ENCODE results near the gene AIFM3. TPM values are rescaled to one million over a fixed set of nuclear protein-coding genes. Genes with fewer than 3 reads are reported as not detected.

Gene AIFM3
- total RNA-seq, 4 donors from 2014 or later, result 0.11 to 2.0 (median 0.80) TPM

GRCh38 chr22:21028277-21029251, 61.5 kb downstream of the AIFM3 start:
- TF ChIP-seq, protein P1, sequence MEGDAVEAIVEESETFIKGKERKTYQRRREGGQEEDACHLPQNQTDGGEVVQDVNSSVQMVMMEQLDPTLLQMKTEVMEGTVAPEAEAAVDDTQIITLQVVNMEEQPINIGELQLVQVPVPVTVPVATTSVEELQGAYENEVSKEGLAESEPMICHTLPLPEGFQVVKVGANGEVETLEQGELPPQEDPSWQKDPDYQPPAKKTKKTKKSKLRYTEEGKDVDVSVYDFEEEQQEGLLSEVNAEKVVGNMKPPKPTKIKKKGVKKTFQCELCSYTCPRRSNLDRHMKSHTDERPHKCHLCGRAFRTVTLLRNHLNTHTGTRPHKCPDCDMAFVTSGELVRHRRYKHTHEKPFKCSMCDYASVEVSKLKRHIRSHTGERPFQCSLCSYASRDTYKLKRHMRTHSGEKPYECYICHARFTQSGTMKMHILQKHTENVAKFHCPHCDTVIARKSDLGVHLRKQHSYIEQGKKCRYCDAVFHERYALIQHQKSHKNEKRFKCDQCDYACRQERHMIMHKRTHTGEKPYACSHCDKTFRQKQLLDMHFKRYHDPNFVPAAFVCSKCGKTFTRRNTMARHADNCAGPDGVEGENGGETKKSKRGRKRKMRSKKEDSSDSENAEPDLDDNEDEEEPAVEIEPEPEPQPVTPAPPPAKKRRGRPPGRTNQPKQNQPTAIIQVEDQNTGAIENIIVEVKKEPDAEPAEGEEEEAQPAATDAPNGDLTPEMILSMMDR (IDR thresholded peaks at IDR 0.05), result no peak
- TF ChIP-seq POLR2A (IDR thresholded peaks at IDR 0.05), result no peak
- intact Hi-C loops (cut with DNase I), result no loop called here
- Histone ChIP-seq H3K4me1 (peaks cover 4 to 16% of the 10 kb centered on the region in 2 donors), H3K4me3 (replicated peaks in 1 of 3) (no peak overlapping the region), H3K27me3 (no peaks in the 10 kb centered on the region), H3K9me3 (no peaks in the 10 kb centered on the region), H3K27ac (no peak overlapping the region), H3K36me3 (no peaks in the 10 kb centered on the region)
- 84 to 94% methylated on average over 4 to 6 of the region's 13 CpGs for WGBS, 2 donors
- DNase-seq, result no peak

DNA sequence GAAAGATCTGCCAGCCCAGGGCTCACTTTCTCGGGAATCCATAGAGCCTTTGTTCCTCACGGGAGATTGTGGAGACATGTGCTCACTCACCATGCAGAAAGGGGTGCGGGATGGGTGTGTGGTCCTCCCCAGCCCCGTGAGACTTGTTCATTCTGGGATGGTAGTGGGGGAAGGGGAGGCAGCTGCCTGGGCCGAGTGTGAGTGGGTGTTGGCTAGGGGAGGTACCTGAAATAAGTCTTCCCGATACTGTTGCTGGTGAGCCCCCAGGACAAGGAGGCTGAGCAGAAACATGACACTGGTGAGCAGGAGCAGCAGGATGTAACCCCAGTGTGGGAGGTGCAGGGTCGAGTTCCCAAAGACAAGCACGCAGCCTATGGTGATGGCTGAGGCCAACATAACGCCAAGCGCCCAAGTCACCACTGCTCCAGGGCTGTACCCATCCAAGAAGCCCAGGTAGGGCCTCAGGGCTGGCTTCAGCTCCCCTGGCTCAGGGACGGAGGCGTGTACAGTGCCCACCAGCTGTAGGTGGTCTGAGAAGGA, 62.5 kb downstream of the AIFM3 start:
- WGBS, 2 donors, result 65 to 68% methylated on average over 9 to 10 of the region's 12 CpGs
- Histone ChIP-seq H3K36me3 (no peaks in the 10 kb centered on the region), H3K9me3 (no peaks in the 10 kb centered on the region), H3K4me1 (peaks cover 4 to 16% of the 10 kb centered on the region in 2 donors), H3K27me3 (no peaks in the 10 kb centered on the region), H3K4me3 (replicated peaks in 1 of 3) (no peak overlapping the region), H3K27ac (no peak overlapping the region)
- intact Hi-C loops (cut with DNase I), result no loop called here
- DNase-seq, result no peak
- no peak for TF ChIP-seq POLR2A (IDR thresholded peaks at IDR 0.05)
- TF ChIP-seq, protein P1 (IDR thresholded peaks at IDR 0.05), result no peak

GRCh38 chr22:21030032-21030431, 63.0 kb downstream of the AIFM3 start:
- Histone ChIP-seq H3K4me3 (replicated peaks in 1 of 3) (no peak overlapping the region), H3K36me3 (no peaks in the 10 kb centered on the region), H3K27me3 (no peaks in the 10 kb centered on the region), H3K4me1 (peaks cover 4 to 16% of the 10 kb centered on the region in 2 donors), H3K27ac (no peak overlapping the region), H3K9me3 (no peaks in the 10 kb centered on the region)
- intact Hi-C loops (cut with DNase I), result no loop called here
- 88 to 92% methylated on average over 13 to 15 of the region's 15 CpGs for WGBS, 2 donors
- DNase-seq, result no peak
- TF ChIP-seq, protein P1 (IDR thresholded peaks at IDR 0.05), result no peak
- no peak for TF ChIP-seq POLR2A (IDR thresholded peaks at IDR 0.05)

Other genes starting within 250 kb of the AIFM3 start
- 1 to 10 TPM in 1 of 4 donors, not detected in 3; 2.6 TPM for gene SERPIND1, start 193.1 kb upstream of the AIFM3 start, total RNA-seq
- 100 to 1,000 TPM in 3 of 4 donors, 10 to 100 TPM in 1; 85.0 to 127 (median 101) TPM for gene PI4KA, start 108.4 kb upstream of the AIFM3 start, total RNA-seq
- gene SNAP29, start 108.2 kb upstream of the AIFM3 start, total RNA-seq, result 10 to 100 TPM; 17.1 to 21.1 (median 17.6) TPM
- gene CRKL, start 49.8 kb upstream of the AIFM3 start, total RNA-seq, result 10 to 100 TPM; 38.5 to 47.8 (median 42.1) TPM
- gene LZTR1, start 15.0 kb downstream of the AIFM3 start, total RNA-seq, result 10 to 100 TPM; 37.1 to 67.2 (median 55.7) TPM
- gene THAP7, start 34.9 kb downstream of the AIFM3 start, total RNA-seq, result 10 to 100 TPM; 51.0 to 75.0 (median 58.9) TPM
- gene P2RX6, start 47.9 kb downstream of the AIFM3 start, total RNA-seq, result under 1 TPM in 1 of 4 donors, not detected in 3; 0.40 TPM
- under 1 TPM in 2 of 4 donors, not detected in 2; 0.45 to 0.54 TPM for gene SLC7A4, start 65.3 kb downstream of the AIFM3 start, total RNA-seq
- gene LRRC74B, start 78.7 kb downstream of the AIFM3 start, total RNA-seq, result not detected

All from thyroid gland (tissue), 4 donors.